GM19438 (cell line): ENCODE data around the gene CNIH2.

Source experiments
- ATAC-seq: cut with Tn5 transposase; IDR thresholded peaks from one replicate; pipeline ENCODE4 v1.9.1; 2021; ENCODE audit warnings: low read depth; ENCODE audit not compliant: unreplicated experiment

The CNIH2 gene

DNA sequence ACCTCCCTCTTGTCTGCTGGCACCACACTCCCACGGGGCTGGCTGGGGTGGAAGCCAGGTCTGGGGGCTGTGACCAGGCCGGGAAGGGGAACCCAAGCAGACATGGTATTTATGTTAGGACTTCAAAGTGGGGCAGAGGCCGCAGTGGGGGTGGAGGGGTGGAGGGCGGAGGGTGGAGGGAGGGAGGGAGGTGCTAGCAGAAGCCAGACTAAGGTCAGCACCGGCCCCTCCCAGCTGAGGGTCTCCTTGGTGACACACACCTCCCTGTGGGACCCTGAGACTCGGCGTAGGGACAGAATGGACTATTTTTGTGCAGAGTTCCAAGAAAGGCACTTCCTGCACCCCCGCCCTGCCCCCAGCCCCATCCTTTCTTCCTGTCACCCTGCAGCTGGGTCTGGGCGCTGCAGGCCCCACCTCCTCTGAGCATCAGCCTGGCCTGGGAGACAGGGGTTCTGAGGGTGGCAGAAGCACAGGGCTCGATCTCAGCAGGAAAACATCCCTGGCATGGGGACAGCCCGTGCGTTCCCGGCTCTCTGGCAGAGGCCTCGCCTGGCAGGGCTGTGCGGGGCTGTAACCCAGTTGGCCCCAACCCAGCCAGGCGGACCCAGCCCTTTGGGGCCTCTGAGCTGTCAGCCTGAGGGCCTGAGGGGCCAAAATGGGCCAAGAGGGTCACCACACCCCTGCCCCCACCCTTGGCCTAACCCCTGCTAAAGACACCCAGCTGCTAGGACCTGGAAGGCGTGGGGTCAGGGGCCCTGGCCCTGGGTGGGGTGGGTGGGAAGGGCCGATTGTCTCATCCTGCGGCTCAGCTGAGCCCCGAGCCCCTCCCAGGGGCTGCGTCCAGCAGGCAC is 48.5 kb downstream of the CNIH2 start:
- no peak for ATAC-seq

DNA sequence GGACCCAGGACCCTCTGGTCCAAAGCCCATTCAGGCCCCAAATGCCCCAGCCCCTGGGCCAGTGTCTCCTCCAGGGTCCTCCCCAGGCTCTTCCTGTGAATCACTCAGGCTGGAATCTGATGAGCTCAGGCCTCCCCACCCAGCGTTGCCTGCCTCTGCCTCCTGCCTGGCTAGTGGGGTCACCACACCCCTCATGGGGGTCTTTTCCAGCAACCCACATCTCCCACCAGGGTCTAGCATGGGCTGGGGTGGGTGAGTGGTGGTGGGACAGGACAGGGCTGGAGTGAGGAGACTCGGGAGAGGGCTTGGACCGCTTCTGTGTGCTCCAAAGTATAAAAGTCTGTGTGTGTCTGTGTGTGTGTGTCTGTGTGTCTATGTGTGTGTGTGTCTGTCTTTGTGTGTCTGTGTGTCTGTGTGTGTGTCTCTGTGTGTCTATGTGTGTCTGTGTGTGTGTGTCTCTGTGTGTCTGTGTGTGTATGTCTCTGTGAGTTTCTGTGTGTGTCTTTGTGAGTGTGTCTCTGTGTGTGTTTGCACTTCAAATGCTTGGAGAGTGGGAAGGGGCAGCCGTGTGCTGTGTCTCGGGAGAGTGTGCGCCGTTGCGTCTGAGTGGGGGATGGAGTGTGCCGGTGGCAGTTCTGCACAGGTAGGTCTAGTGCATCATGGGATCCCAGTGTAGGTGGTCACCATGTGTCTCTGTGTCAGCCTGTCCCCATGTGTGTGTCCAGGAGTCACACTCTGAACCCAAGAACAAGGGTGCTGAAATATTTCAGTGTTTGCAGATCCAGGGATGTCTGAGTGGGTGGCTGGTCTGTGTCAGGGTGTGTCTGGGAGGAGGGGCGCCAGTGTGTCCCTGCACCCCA is 49.4 kb downstream of the CNIH2 start:
- ATAC-seq, result no peak

DNA sequence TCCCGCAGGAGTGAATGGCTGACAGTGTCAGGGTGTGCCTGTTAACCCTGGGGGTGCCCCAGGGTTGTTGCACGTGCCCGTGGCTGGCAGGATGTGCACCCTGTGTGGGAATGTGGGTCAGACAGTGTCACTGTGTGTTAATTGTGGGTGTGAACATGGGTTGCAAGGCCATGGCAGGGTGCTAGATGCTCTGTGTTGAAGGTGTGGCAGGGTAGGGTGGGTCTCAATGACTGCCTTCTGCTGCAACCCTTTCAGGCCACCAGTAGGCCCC is 50.0 kb downstream of the CNIH2 start:
- no peak for ATAC-seq

DNA sequence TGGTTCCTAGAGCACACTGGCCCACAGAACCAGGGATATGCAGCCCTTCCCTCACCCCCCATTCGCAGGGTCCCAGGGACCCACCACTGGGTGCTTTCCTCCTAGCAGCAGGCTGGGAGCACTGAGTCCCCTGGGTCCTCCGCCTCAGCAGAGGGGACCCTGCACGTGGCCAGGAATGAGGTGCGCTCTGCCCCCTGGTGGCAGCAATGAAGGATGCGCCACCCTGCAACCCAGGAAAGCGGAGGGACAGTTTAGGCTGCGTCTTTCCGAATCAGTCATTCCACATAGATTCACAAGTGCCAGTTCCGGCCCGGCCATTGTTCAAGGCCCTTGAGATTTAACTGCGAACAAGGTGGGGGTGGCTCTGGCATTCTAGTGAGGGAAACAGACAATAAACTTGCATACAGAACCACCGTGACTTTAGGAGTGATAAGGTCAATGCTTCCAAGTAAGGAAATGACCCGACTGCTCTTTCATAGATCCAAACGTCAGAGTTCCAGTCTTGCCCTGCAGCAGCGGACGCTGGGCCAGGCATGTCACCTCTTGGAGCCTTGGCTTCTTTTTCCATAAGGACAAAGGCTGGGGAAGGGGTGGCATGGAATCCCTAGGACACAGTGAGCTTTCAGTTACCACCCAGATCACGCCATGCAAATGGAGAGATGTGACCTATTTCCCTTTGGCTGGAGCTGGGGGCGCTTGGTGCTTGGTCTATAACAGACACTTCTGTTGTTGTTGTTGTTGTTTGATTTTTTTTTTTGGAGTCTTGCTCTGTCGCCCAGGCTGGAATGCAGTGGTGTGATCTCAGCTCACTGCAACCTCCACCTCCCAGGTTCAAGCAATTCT is 50.5 kb downstream of the CNIH2 start:
- ATAC-seq, result no peak

DNA sequence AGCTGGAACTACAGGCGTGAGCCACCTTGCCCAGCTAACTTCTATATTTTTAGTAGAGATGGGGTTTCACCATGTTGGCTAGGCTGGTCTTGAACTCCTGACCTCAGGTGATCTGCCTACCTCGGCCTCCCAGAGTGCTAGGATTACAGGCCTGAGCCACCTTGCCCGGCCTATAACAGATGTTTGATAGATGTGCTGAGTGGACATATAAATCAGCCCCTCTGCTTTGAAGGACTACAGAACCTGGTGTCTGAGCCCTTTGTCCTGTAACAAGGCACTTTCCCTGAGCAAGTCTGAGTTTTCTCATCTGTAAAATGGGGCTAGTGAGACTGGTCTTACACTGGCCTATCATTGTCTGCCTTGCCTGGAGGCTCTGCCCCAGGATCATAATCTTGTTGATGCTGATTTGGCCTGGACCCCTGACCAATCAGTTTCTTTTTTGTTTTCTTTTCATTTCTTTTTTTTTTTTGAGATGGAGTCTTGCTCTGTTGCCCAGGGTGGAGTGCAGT is 51.2 kb downstream of the CNIH2 start:
- no peak for ATAC-seq

DNA sequence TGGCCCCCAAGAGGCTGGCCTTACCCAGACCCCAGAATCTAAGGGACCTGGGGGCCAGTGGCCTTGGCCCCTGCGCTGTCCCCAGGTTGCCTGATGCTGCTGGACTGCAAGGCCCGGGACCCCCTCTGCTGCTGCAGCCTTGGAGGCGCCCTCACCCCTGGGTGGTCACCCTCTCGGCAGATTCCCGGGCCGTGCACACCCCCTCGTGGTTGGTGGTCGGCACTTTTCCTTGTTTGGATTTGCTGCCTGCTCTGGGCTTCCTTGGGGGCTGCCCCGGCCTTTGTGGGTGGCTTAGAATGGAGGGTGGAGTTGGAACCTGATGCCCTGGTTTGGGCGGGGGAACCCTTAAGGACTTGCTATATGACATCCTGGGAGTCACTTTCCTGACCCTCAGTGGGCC is 53.0 kb downstream of the CNIH2 start:
- ATAC-seq, result no peak

DNA sequence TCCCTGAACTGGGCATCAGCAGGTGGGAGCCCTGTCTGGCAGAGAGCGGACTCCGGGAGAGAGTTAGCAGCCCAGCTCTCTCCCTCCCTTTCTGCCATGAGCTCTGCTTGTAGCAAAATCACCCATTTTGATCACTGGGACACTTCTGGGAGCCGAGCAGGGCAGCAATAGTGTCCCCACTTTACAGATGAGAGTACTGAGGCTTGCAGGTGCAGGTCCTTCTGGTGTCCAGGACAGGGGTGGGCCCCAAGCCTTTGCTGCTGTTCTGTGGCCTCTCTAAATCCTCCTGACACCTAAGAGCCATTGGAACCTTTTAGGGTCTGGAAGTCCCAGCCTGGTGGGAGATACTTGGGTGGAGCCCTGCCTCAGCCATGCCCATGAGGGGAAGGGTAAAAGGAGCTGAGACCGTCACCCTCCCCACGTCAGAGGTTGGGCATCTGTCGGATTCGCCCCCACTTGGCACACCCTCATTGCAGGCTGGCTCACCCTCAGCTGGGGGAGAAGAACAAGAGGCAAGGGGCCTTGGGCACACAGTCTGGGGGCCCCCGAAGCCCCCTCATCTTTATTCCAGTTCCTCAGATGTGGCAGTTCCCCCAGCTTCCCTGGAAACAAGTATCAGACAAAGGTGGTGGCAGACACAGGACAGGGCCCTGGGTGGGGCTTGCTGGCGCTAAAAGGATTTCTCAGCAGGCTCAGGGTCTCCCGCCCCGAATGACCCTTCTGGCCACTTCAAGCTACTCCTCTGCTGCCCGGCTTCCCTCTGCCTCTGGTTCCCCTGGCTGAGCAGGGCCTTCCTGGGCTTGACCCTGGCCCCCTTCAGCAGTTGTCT is 53.8 kb downstream of the CNIH2 start:
- no peak for ATAC-seq

DNA sequence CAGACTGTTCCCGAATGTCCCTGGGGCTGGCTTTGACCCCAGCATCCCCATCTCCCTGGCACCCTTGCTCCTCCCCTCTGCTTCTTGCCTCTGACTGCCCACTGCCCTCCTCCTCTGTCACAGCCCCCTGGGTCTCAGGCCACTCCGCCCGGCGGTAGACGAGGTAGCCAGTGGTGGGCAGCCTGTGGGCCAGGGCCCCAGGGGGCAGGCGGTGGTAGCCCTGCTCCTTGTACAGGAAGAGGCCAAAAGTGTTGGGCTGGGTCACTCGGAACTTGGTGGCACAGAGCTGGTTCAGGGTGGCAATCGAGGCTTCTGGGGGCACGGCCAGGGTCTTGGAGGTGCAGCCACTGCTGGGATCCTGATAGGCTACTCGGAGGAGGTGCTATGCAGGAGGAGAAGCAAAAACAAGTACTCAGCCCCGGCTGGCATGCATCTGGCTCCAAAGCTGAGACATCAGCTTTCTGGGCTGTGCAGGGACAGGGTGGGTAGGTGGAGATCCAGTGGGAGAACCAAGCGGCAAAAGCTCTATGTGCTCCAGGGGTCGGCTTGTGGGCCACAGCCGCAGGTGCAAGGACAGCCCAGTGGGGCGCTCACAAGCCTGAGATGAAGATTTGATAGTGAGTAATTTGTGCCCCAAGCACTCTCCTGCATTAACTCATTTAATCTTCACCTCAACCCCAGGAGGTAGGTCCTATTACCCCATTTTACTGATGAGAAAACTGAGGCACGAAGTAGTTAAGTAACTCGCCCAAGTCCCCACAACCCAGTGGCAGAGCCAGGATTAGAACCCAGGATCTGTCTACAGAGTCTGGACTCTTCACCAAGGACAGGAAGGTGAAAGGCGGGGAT is 54.6 kb downstream of the CNIH2 start:
- no peak for ATAC-seq

DNA sequence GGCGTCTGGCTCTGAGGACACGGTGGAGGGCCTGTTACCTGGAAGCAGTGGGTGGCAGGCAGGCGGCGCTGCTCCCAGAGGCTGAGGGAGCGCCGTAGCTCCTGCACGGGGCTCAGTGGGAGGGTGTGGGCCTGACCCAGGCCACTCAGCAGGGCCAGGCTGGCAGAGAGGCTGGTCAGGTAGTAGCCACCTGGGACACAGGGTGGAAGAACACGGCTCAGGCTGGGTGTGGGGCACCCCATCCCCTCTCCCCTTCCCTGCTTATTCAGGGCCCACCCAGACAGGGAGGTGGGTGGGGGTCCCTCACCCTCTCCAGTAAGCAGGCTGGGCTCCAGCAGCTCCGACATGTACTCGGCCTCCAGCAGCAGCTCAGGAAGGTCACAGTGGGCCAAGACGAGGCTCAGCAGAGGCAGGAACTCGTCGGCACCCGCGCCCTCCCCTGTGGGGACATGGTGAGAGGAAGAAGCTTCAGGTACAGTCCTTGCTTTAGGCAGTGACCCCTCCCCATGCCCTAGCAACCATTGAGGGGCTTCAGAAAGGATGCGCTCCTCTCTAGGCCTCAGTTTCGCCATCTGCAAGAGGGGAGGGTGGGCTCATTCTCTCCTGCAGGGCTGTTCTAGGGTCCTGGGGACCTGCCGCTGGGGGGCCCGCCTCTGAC is 55.4 kb downstream of the CNIH2 start:
- ATAC-seq, result no peak
